Measurements from ENCODE around the gene IQCE.

DNA sequence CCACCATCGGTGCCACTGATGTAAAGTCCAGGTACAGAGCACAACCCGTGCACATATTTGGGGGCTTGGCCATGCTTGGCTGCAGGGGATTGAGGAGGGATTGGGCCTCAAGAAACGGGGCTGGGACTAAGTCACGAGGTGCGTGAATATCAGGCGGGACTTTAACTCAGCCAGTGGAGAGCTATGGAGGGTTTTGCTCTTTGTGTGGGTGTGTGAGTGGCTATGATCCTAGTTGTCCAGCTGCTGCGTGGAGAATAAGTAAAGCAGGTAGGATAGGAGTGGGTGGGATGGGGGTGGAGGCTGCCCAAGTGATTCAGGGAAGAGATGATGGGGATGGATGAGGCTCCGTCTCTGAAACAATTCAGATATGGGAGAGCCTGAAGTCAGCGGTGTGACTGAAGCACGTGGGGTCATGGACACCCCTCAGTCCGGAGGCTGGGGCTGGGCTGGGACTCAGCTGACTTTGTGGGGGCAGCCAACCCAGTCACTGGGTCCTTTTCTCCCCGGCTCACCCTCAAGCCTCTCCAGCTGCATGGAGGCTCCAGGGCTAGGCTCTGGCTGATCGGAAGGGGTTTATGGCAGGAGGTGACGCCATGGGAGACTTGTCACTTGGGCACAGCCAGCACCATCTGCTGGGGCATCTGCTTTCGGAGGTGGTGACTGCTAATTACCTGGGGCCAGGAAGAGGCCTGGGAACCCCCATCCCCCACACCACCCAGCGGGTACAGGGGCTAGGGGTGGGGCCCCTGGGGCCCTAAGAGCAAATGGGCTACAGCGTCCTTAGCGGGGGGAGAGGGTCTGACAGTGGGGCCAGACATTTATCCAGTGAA, 40.9 kb upstream of the IQCE start:
- TF ChIP-seq, protein P1, sequence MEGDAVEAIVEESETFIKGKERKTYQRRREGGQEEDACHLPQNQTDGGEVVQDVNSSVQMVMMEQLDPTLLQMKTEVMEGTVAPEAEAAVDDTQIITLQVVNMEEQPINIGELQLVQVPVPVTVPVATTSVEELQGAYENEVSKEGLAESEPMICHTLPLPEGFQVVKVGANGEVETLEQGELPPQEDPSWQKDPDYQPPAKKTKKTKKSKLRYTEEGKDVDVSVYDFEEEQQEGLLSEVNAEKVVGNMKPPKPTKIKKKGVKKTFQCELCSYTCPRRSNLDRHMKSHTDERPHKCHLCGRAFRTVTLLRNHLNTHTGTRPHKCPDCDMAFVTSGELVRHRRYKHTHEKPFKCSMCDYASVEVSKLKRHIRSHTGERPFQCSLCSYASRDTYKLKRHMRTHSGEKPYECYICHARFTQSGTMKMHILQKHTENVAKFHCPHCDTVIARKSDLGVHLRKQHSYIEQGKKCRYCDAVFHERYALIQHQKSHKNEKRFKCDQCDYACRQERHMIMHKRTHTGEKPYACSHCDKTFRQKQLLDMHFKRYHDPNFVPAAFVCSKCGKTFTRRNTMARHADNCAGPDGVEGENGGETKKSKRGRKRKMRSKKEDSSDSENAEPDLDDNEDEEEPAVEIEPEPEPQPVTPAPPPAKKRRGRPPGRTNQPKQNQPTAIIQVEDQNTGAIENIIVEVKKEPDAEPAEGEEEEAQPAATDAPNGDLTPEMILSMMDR (IDR thresholded peaks at IDR 0.05), result no peak
- TF ChIP-seq EZH2 (IDR thresholded peaks at IDR 0.05; ENCODE audit: borderline replicate concordance, insufficient read depth, low read depth, low read length, poor library complexity, severe bottlenecking), result no peak
